HEK293 (cell line): ENCODE measurements around the gene SPDYE6.

Experiments
- CTCF ChIA-PET: fragments of 350-600 bp; formaldehyde crosslinking; extraction: SDS; loops from one replicate; lab custom pipeline; 2021; ENCODE audit warnings: antibody characterized with exemption; lab: Yijun Ruan, JAX
- POLR2A ChIA-PET: fragments of 300-600 bp; formaldehyde crosslinking; extraction: SDS; loops from one replicate; lab custom pipeline; 2020; ENCODE audit warnings: antibody characterized with exemption, inconsistent platforms; lab: Yijun Ruan, JAX
- H3K27ac ChIP-seq: fragments of 200-500 bp; sonication (Bioruptor generic); 2 replicates; pipeline ENCODE4 v1.5.1; 2014; ENCODE audit warnings: low read depth, low read length, control low read depth, inconsistent platforms; ENCODE audit errors: extremely low read depth
- H3K36me3 ChIP-seq, 2 experiments: fragments of 200-500 bp in 1 of 2; sonication (Bioruptor generic) in 1 of 2; 1 replicate in 1 of 2; 2 replicates in 1 of 2; pipeline ENCODE4 v1.5.1; 2014 to 2017; ENCODE audit warnings: inconsistent platforms in 2 of 2, low read length in 2 of 2; ENCODE audit not compliant: control insufficient read depth in 2 of 2, insufficient read depth in 1 of 2
- H3K4me1 ChIP-seq: fragments of 200-500 bp; sonication (Bioruptor generic); 2 replicates; pipeline ENCODE4 v1.5.1; 2014; ENCODE audit warnings: mild to moderate bottlenecking, low read length, inconsistent platforms; ENCODE audit not compliant: control insufficient read depth, insufficient read depth
- H3K4me3 ChIP-seq: 2 replicates; pipeline ENCODE4 v1.5.1; 2011; ENCODE audit warnings: low read depth, mild to moderate bottlenecking, control low read depth, low read length, moderate library complexity
- H3K9me3 ChIP-seq: fragments of 200-500 bp; sonication (Bioruptor generic); 2 replicates; pipeline ENCODE4 v1.5.1; 2014; ENCODE audit warnings: low read depth, low read length, inconsistent platforms; ENCODE audit not compliant: control insufficient read depth, insufficient read depth
- MEIS1 ChIP-seq: sonication (generic); formaldehyde crosslinking; IDR thresholded peaks from 2 replicates; pipeline ENCODE4 v1.8.1; 2022; ENCODE audit warnings: missing genetic modification reagents, mild to moderate bottlenecking, borderline replicate concordance
- SP7 ChIP-seq: fragments of 450-650 bp; formaldehyde crosslinking; IDR thresholded peaks from 2 replicates; pipeline ENCODE4 v1.5.1; 2016; ENCODE audit warnings: missing biosample characterization, missing genetic modification characterization
- ZFP37 ChIP-seq: fragments of 450-650 bp; formaldehyde crosslinking; IDR thresholded peaks from 2 replicates; pipeline ENCODE4 v1.5.1; 2016; ENCODE audit warnings: missing biosample characterization, missing genetic modification characterization
- ZNF10 ChIP-seq: fragments of 450-650 bp; formaldehyde crosslinking; IDR thresholded peaks from 2 replicates; pipeline ENCODE4 v1.5.1; 2017; ENCODE audit warnings: missing biosample characterization, missing genetic modification characterization
- ZNF155 ChIP-seq: fragments of 450-650 bp; formaldehyde crosslinking; IDR thresholded peaks from 2 replicates; pipeline ENCODE4 v1.5.1; 2016; ENCODE audit warnings: missing biosample characterization, missing genetic modification characterization
- ZNF175 ChIP-seq: fragments of 450-650 bp; formaldehyde crosslinking; IDR thresholded peaks from 2 replicates; pipeline ENCODE4 v1.5.1; 2016; ENCODE audit warnings: missing biosample characterization, missing genetic modification characterization
- ZNF24 ChIP-seq: fragments of 450-650 bp; formaldehyde crosslinking; IDR thresholded peaks from 2 replicates; pipeline ENCODE4 v1.5.1; 2016; ENCODE audit warnings: missing biosample characterization, missing genetic modification characterization
- ZNF292 ChIP-seq: fragments of 450-650 bp; formaldehyde crosslinking; IDR thresholded peaks from 2 replicates; pipeline ENCODE4 v1.5.1; 2016; ENCODE audit warnings: low read depth, missing biosample characterization, missing genetic modification characterization, borderline replicate concordance
- ZNF416 ChIP-seq: fragments of 450-650 bp; formaldehyde crosslinking; IDR thresholded peaks from 2 replicates; pipeline ENCODE4 v1.5.1; 2016; ENCODE audit warnings: missing biosample characterization, missing genetic modification characterization
- ZNF501 ChIP-seq: fragments of 450-650 bp; formaldehyde crosslinking; IDR thresholded peaks from 2 replicates; pipeline ENCODE4 v1.5.1; 2016; ENCODE audit warnings: missing biosample characterization, missing genetic modification characterization
- ZNF510 ChIP-seq: fragments of 450-650 bp; formaldehyde crosslinking; IDR thresholded peaks from 2 replicates; pipeline ENCODE4 v1.5.1; 2018; ENCODE audit warnings: mild to moderate bottlenecking, missing genetic modification characterization, missing biosample characterization; ENCODE audit not compliant: insufficient replicate concordance
- ZNF747 ChIP-seq: fragments of 450-650 bp; formaldehyde crosslinking; IDR thresholded peaks from 2 replicates; pipeline ENCODE4 v1.5.1; 2016; ENCODE audit warnings: missing biosample characterization, missing genetic modification characterization
- ZNF792 ChIP-seq: fragments of 450-650 bp; formaldehyde crosslinking; IDR thresholded peaks from 2 replicates; pipeline ENCODE4 v1.5.1; 2016; ENCODE audit warnings: missing biosample characterization, missing genetic modification characterization
- TF ChIP-seq, protein P1 (sequence below): fragments of 450-650 bp; formaldehyde crosslinking; IDR thresholded peaks from 2 replicates; pipeline ENCODE4 v1.5.1; 2016; ENCODE audit warnings: missing biosample characterization, missing genetic modification characterization
- TF ChIP-seq, protein P2 (sequence below): fragments of 450-650 bp; formaldehyde crosslinking; IDR thresholded peaks from 2 replicates; pipeline ENCODE4 v1.5.1; 2016; ENCODE audit warnings: missing biosample characterization, missing genetic modification characterization
- TF ChIP-seq, protein P3 (sequence below): fragments of 450-650 bp; formaldehyde crosslinking; IDR thresholded peaks from 2 replicates; pipeline ENCODE4 v1.5.1; 2017; ENCODE audit warnings: missing biosample characterization, mild to moderate bottlenecking, missing genetic modification characterization, moderate library complexity
- TF ChIP-seq, protein P4 (sequence below): fragments of 450-650 bp; formaldehyde crosslinking; IDR thresholded peaks from 2 replicates; pipeline ENCODE4 v1.5.1; 2017; ENCODE audit warnings: missing biosample characterization, missing genetic modification characterization
- TF ChIP-seq, protein P5 (sequence below): sonication (generic); formaldehyde crosslinking; IDR thresholded peaks from 2 replicates; pipeline ENCODE4 v1.8.1; 2022; ENCODE audit warnings: mild to moderate bottlenecking, moderate library complexity, missing genetic modification reagents
- TF ChIP-seq, protein P6 (sequence below): fragments of 450-650 bp; formaldehyde crosslinking; IDR thresholded peaks from 2 replicates; pipeline ENCODE4 v1.5.1; 2016; ENCODE audit warnings: missing biosample characterization, missing genetic modification characterization

The SPDYE6 gene

DNA sequence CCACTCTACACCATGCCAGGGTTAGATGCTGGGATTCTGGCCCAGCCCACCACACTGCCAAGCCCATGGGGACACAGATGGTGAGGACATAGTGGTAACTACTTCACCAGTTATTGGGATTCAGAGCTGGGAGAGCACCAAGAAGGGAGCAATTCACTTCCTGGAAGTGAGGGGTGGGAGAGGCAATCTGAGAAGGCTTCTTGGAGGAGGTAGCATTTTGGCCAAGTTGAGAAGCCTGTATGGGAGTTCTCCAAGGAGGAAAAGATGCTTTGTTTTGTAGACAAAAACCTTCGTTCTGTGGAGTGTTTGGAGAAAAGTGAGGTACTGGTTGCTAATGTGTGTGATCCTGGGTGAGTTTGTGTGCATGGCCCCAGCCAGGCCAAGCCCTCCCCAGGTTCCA lies 36.1 kb upstream of the SPDYE6 start:
- Histone ChIP-seq H3K9me3 (no peaks in the 10 kb centered on the region), H3K27ac (no peak overlapping the region), H3K36me3 (peaks cover 5 to 15% of the 10 kb centered on the region in 2 experiments), H3K4me3 (no peak overlapping the region), H3K4me1 (no peaks in the 10 kb centered on the region)
- CTCF ChIA-PET = interaction anchor here (7.0 kb wide), 1 partner anchor 113 kb away, joined by 89 read pairs; no protein-coding TSS in a partner anchor
- POLR2A ChIA-PET = interaction anchor here (1.1 kb wide), 1 partner anchor 106 kb away, joined by 4 read pairs; the partner anchor contains the start of gene SH2B2
- TF ChIP-seq ZNF416 (tag by site-specific recombination) (no peak), SP7 (no peak), ZNF155 (tag by site-specific recombination) (no peak), ZNF792 (tag by site-specific recombination) (no peak), ZNF501 (tag by site-specific recombination) (no peak), ZNF10 (tag by site-specific recombination) (no peak), ZNF292 (tag by site-specific recombination) (no peak), ZNF175 (tag by site-specific recombination) (no peak), ZNF24 (tag by site-specific recombination) (no peak), ZFP37 (tag by site-specific recombination) (no peak), ZNF747 (tag by site-specific recombination) (no peak), ZNF510 (tag by site-specific recombination) (no peak), MEIS1 (CRISPR knock-in tag) (no peak)
- TF ChIP-seq, protein P1, sequence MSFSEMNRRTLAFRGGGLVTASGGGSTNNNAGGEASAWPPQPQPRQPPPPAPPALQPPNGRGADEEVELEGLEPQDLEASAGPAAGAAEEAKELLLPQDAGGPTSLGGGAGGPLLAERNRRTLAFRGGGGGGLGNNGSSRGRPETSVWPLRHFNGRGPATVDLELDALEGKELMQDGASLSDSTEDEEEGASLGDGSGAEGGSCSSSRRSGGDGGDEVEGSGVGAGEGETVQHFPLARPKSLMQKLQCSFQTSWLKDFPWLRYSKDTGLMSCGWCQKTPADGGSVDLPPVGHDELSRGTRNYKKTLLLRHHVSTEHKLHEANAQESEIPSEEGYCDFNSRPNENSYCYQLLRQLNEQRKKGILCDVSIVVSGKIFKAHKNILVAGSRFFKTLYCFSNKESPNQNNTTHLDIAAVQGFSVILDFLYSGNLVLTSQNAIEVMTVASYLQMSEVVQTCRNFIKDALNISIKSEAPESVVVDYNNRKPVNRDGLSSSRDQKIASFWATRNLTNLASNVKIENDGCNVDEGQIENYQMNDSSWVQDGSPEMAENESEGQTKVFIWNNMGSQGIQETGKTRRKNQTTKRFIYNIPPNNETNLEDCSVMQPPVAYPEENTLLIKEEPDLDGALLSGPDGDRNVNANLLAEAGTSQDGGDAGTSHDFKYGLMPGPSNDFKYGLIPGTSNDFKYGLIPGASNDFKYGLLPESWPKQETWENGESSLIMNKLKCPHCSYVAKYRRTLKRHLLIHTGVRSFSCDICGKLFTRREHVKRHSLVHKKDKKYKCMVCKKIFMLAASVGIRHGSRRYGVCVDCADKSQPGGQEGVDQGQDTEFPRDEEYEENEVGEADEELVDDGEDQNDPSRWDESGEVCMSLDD (tag by site-specific recombination) = no peak
- TF ChIP-seq, protein P2, sequence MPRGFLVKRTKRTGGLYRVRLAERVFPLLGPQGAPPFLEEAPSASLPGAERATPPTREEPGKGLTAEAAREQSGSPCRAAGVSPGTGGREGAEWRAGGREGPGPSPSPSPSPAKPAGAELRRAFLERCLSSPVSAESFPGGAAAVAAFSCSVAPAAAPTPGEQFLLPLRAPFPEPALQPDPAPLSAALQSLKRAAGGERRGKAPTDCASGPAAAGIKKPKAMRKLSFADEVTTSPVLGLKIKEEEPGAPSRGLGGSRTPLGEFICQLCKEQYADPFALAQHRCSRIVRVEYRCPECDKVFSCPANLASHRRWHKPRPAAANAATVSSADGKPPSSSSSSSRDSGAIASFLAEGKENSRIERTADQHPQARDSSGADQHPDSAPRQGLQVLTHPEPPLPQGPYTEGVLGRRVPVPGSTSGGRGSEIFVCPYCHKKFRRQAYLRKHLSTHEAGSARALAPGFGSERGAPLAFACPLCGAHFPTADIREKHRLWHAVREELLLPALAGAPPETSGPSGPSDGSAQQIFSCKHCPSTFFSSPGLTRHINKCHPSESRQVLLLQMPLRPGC (tag by site-specific recombination) = no peak
- TF ChIP-seq, protein P3, sequence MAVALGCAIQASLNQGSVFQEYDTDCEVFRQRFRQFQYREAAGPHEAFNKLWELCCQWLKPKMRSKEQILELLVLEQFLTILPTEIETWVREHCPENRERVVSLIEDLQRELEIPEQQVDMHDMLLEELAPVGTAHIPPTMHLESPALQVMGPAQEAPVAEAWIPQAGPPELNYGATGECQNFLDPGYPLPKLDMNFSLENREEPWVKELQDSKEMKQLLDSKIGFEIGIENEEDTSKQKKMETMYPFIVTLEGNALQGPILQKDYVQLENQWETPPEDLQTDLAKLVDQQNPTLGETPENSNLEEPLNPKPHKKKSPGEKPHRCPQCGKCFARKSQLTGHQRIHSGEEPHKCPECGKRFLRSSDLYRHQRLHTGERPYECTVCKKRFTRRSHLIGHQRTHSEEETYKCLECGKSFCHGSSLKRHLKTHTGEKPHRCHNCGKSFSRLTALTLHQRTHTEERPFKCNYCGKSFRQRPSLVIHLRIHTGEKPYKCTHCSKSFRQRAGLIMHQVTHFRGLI (tag by site-specific recombination) = no peak
- TF ChIP-seq, protein P4, sequence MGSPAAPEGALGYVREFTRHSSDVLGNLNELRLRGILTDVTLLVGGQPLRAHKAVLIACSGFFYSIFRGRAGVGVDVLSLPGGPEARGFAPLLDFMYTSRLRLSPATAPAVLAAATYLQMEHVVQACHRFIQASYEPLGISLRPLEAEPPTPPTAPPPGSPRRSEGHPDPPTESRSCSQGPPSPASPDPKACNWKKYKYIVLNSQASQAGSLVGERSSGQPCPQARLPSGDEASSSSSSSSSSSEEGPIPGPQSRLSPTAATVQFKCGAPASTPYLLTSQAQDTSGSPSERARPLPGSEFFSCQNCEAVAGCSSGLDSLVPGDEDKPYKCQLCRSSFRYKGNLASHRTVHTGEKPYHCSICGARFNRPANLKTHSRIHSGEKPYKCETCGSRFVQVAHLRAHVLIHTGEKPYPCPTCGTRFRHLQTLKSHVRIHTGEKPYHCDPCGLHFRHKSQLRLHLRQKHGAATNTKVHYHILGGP (tag by site-specific recombination) = no peak
- TF ChIP-seq, protein P5, sequence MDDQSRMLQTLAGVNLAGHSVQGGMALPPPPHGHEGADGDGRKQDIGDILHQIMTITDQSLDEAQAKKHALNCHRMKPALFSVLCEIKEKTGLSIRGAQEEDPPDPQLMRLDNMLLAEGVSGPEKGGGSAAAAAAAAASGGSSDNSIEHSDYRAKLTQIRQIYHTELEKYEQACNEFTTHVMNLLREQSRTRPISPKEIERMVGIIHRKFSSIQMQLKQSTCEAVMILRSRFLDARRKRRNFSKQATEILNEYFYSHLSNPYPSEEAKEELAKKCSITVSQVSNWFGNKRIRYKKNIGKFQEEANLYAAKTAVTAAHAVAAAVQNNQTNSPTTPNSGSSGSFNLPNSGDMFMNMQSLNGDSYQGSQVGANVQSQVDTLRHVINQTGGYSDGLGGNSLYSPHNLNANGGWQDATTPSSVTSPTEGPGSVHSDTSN (CRISPR knock-in tag) = no peak
- TF ChIP-seq, protein P6, sequence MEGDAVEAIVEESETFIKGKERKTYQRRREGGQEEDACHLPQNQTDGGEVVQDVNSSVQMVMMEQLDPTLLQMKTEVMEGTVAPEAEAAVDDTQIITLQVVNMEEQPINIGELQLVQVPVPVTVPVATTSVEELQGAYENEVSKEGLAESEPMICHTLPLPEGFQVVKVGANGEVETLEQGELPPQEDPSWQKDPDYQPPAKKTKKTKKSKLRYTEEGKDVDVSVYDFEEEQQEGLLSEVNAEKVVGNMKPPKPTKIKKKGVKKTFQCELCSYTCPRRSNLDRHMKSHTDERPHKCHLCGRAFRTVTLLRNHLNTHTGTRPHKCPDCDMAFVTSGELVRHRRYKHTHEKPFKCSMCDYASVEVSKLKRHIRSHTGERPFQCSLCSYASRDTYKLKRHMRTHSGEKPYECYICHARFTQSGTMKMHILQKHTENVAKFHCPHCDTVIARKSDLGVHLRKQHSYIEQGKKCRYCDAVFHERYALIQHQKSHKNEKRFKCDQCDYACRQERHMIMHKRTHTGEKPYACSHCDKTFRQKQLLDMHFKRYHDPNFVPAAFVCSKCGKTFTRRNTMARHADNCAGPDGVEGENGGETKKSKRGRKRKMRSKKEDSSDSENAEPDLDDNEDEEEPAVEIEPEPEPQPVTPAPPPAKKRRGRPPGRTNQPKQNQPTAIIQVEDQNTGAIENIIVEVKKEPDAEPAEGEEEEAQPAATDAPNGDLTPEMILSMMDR = no peak
